Measurements from ENCODE around the gene GALNTL6.

The GALNTL6 gene

GRCh38 chr4:173073939-173074500 lies 1260.8 kb downstream of the GALNTL6 start:
- no peak for DNase-seq (ENCODE audit: low read depth)

- DNase-seq (ENCODE audit: low read depth): no peak
Observed at GRCh38 chr4:173074501-173074946, 1261.3 kb downstream of the GALNTL6 start.

DNA sequence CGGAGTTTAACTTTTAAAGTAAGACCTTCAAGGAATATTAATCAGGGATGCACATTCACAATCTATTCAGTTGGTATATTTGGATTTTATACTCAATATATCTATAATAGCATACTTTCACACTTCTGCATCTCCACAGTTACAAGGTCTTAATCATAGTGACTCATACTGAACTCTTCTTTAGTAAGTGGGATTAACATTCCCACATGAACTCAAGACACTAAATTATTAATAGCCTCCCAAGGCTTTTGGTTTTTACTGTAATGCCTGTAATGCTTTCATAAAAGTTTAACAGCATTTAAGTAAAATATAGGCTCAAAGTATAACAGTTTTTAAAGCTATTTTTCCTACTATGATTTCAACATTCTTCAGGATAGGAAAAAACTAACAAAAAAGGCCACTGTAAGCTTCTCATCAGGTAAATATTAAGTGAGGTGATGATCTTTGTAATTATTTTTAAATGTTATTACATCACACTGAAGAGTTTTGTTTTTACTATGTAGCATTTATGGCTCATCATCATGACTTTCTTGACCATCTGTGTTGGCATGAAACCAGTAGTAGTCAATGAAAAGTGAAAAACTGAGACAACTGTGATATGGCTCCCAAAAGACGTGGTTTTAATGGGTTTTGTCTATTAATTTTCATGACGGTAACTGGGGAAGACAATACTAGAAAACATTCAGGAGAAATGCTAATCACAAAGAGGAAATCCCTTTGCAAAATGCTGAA lies 1263.9 kb downstream of the GALNTL6 start:
- no peak for DNase-seq (ENCODE audit: low read depth)

GRCh38 chr4:173088144-173088543 lies 1274.9 kb downstream of the GALNTL6 start:
- no peak for DNase-seq (ENCODE audit: low read depth)
